Inferior parietal cortex (tissue), 1 donor: ENCODE data around the gene HEY2.

ENCODE experiments used
- DNase-seq: peaks from one replicate; pipeline ENCODE4 v3.0.0-alpha.2; 2016; ENCODE audit errors: extremely low spot score

The HEY2 gene

DNA sequence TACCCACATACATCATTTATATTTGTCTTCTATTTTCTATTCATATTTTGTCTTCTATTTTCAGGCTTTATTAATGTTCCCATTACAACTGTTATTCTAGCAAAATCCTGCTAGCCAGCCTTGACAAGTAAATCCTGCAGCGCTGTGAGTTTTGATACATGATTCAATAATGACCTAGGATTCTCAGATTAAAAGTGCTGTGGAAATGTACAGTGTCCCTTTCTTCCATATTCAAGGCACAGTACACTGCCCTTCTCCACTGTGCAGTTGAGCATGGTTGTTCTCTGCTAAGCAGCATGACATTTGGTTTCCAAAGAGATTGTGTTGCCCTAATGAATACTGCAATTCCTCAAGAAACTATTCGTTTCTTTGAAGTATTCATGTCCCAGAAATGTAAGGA lies 5.8 kb upstream of the HEY2 start:
- no peak for DNase-seq

DNA sequence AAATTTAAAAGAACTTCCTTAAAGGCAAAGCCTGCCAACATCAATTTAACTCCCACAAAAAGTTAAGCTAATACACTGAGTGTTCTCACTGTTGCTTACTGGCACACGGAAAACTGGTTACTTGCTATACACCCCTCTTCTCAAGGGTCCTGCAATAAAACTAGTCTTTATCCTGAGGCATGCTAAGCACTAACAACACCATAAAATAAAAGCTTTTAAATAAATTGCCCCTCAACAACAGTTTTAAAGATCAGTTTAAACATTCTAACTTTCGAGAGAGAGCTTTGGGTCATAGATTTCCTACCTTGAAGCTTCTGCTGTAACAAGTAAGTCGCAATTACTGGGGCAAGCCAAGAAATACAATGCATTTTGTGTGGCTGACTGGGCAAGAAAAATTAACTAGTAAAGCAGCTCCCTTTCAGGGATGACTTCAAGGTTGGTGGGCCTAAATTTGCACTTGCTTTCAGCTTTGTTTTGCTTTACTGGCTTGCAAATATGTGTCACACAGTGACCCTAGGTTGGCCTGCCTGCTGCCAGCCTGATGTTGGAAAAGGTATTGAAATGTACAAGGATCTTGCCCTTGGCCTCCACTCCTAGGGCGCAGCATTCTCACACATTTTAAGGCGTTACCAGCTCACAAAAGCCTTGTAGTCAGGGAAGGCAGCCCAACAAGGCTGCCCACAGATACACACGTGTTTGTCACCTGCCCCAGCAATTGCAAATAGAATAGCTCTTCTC lies 4.0 kb upstream of the HEY2 start:
- no peak for DNase-seq

DNA sequence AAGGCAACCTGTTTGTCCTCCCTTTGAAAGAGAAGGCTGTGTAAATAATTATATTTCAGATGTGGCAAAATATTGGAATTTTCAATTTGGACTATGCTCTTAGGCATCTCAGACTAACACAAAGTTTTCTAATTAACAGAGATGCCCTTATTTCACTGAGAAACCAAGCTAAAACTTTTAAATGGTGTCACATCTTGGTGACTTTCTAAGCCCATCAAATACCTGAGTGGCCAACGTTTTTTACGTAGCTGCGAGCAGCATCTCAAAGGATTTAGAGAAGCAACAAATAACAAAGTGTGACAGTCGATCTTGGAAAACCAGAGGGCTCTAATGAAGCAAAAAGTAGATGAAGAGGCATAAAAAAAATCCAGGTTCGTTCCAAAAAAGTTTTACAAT lies 3.4 kb upstream of the HEY2 start:
- DNase-seq: no peak

DNA sequence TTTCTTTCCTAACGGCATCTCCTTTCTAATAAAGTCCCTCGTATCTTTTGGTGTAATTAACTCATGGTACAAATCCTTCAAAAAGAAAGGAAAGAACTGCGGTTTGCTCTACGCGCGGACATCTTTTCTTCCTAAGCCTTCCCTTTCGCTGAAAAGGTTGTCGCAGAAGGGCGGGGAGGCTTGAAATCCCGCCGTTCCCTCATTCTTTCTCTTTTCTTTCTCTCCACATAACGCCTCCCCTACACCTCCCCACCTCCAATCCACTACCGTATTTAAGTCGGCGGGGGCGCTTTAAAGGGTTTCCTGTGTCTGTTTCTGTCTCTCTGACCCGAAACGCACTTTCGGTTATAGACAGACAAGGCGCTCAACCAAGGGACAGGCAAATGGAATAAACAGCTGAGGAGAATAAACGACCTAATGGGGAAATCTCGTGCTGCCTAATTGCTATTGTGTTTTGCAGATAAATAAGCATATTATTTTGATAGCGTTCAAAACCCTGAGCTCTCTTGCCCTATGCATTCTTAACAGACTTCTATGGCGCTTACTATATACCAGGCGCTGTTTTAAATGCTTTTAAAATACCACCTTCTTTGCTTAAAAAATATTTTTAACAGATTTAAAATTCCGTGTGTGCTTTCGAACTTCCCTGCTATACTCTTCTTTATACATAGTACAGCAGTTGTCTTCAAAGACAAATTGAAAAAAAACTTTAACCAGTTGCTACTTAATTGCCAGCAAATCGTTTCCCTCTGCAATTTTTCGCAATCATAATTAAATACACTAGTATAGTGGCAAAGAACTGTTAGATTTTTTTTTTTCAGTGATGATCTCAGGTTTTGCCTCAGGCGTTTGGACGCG lies 2.5 kb upstream of the HEY2 start:
- DNase-seq: peak; percentile 75

DNA sequence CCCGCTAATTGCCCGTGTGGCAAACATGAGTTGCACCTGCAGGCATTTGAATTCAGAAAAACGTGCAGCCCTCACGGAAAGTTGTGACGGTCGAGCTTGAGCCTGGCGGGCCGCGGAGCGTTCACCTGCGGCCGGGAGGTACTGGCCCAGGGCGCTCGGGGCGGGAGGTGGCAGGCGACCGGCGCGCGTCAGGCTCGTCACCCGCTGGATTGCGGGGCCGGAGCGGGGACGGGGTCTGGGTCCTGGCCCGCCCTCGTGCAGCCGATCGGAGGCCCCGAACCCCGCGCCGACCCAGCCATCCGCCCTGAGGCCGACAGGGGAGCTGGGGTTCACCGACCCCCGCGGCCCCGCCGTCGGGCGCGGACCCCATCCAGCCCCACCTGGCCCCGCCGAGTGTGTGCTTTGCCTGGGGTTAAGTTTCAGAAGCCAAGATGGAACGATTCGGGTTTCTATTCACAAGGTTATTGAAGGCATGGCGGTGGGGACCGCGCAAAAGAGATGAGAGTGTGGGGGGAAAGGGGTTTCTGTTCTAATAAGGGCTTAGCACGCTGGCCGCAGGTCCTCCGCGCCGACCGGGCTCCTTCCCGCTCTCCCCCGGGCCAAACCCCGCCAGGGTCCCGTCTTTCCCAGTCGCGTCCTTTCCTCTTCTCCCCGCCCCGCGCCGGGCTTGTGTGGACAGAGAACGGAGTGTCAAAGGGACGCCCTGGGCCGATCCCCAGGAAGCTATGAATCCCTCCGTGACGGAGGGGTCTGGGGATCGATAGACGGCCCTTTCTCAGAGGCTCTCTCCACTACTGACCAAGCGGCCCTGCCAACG lies 1.6 kb upstream of the HEY2 start:
- no peak for DNase-seq

DNA sequence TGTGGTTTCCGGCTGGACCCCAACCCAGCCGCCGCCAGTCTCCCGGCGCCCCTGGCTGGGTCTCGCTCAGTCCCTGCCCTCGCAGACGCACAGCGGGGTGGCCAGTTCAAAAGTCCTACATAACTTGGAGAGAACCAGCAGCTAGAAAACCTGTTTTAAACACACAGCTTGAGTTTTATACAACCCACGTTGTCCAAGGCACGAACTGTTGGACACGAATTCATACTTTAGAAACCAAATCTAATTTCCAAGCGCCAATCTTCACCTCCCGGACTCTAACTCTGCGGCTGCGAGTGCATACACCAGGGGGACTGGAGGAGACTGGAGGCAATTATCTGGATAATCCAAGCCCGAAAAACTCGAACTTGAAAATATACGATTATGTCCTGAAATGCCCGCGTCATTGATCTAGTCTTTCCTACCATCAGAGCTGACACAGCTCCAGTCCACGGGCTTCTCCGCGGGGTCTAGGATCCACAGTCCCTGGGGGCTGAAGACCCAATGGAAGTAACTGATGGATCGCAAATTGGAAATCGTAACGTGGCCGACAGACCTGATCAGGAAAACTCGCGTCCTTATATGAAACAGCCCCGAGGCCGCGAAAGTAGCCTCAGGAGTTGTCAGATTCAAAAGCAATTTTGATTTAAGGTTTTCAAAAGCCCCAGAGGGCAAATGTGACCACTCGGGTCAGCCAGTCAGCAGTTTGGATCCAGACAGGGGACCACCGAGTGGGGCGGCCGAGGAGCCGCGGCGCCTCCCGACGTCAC lies 843 bp upstream of the HEY2 start:
- peak; percentile 47 for DNase-seq

DNA sequence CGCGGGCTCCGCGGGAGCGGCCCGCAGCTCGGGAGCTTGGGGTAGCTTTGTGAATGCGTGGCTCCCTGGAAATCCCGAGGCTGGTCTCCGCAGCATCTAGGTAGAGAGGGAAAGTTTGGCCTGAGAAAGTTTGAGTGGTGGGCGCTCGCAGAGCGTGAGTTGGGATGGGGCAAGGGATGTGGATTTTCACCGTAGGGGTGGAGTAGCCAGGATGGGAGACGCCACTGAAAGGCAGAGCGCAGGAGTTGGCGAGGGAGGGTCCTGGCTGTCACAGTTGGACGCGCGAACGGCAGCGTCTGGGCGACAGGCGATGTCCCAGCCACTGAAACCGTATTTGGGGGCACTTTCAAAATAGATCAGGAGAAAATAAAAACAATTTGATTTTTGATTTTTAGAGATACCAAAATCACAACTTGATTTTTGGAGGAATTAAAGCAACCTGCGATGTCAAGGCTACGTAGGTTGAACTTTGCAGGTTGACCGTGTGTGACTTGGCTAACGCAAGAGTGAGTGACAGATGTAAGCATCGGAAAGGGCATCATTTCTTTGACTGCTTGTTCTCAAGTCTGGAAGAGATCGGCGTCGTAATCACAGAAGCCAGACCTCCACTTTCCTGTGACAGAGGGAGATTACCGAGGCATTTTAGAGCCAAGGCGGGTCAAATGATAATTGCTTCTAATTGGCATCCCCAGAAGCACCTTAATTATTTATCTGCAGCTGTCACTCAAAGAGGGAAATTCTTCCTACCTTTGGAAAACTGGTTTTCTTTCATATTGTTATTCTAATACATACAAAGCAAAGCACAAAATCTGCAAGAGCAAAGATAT lies 646 bp downstream of the HEY2 start:
- no peak for DNase-seq

DNA sequence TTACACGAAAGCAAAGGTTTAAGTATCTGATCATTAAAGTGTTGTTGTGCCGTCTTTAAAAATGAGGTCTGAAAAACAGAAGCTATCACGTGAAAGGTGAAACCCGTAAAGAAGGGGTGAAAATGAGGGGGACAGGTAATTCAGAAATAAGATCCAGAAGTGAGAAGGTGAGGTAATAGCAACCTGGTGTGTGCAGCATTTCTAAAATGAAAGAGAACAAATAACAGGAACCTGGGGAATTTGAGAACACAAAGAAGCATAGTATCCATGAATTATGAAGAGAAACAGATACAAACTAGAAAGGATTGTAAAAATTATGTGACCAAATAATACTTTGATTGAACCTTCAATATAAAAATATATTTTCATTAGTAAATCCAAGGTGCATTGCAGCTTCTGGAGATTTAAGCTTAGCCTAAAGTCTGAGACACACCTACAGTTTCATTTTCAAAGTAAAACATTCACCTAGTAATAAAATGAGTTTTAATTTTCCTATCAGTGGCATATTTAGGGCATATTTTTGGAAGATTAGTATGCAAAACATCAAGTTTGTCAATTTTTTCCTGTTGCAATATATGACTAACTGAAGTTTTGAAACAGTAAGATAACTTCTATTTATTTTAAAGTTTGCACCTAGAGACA lies 1.4 kb downstream of the HEY2 start:
- no peak for DNase-seq

DNA sequence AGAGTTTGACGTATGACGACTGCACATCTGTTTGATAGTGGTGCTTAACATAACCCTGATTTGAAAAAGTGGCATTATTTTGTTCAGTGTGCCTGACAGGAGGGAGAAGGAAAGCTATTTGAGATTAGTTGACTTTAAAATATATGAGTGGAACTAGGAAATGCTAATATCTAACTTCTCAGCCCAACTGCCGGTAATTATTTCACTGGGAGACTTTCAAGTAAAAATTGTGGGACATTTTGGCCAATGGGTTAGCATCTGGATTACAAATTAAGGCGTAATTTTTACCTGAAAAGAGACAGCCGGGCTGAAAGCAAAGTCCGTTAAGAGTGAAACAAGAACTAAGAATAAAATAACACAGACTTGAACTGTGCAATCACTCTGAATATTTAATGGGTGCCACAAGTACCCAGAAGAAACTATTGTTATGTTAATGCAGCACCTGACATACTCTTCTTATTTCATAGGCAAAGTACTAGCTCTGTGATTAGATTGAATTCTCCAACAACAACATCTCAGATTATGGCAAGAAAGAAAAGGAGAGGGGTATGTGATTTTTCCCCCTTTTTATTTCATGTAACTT lies 2.0 kb downstream of the HEY2 start:
- no peak for DNase-seq

DNA sequence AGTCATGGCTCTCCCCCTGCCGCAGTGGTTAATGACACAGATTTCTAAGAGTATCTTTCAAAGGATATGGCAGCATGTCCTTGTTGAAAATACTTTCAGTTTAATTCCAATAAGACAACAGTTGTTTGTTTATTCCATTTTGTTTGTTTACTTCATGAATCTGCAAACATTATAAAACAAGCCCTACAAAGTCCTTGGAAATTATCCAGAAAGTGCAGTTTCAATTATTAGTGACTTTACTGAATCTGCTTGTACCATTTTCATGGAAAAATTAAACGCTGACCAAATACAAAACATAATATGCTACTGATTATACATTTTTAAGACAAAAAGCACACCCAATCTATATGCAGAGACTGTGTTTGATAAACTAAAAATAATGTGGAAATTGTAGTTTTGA lies 3.3 kb downstream of the HEY2 start:
- no peak for DNase-seq

DNA sequence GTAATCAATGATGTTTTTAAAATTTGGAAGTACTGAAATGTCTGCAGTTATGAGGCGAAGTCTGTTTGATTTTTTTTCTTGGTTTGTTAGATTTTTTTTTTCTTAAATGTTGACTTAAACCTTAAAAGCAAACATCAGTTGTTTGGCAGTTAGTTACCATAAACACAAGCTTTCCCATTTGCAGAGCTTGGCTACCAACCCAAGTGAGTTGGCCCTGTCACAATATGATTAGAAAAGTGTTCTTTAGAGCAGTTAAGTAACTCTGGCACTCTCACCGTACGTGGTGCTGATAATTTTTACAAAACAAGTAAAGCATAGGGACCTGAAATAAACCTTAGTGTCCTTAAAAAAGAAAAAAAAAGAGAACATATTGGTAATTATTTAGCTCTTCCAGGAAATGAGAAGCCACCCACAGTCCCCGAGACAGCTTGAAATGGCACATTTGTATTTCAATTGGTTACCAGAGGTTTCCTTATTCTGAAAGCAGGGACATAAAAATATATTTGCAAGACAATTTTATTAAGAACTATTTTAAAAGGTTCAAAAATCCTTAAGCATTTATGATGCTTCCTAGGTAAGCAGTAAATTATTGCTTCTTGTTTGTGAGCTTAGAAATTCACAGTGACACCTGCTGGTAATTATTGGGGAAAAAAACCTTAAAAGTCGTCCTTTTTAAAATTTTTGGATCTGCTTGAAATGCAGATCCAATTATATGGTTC lies 3.9 kb downstream of the HEY2 start:
- peak; percentile 70 for DNase-seq

DNA sequence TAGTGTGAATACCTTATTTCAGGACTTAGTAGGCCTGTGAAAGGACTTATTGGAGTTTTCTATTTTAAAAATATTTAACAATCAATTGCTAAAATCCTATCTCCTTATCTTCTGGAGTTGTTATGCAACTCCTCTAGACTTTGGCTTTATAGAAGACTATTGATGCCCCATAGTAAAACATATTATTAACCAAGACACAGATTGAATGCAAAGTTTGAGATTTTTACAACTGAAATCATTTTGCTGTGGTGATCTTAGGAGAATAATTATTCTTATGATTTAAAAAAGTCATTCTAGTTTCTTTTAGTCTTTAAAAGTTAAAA lies 4.5 kb downstream of the HEY2 start:
- no peak for DNase-seq

DNA sequence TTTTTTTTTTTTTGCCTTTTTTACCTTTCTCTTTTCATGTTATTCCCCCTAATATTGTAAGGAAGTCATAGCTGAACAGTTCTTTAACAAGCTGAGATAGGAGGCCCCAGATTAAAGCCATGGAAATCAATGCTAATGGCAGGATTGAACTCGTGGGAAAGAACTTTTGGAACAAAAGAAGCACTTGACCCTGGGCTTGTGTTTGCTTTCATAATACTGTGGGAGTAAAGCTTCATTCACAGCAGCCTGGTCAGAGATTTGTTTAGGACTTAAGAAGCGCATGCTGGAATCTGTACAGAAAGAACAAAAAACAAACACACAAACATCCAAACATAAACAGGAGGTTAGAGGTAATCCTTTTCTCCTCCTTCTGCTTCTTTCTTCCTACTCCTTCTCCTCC lies 5.1 kb downstream of the HEY2 start:
- no peak for DNase-seq

DNA sequence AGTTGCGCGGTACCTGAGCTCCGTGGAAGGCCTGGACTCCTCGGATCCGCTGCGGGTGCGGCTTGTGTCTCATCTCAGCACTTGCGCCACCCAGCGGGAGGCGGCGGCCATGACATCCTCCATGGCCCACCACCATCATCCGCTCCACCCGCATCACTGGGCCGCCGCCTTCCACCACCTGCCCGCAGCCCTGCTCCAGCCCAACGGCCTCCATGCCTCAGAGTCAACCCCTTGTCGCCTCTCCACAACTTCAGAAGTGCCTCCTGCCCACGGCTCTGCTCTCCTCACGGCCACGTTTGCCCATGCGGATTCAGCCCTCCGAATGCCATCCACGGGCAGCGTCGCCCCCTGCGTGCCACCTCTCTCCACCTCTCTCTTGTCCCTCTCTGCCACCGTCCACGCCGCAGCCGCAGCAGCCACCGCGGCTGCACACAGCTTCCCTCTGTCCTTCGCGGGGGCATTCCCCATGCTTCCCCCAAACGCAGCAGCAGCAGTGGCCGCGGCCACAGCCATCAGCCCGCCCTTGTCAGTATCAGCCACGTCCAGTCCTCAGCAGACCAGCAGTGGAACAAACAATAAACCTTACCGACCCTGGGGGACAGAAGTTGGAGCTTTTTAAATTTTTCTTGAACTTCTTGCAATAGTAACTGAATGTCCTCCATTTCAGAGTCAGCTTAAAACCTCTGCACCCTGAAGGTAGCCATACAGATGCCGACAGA lies 9.9 kb downstream of the HEY2 start:
- DNase-seq: no peak

DNA sequence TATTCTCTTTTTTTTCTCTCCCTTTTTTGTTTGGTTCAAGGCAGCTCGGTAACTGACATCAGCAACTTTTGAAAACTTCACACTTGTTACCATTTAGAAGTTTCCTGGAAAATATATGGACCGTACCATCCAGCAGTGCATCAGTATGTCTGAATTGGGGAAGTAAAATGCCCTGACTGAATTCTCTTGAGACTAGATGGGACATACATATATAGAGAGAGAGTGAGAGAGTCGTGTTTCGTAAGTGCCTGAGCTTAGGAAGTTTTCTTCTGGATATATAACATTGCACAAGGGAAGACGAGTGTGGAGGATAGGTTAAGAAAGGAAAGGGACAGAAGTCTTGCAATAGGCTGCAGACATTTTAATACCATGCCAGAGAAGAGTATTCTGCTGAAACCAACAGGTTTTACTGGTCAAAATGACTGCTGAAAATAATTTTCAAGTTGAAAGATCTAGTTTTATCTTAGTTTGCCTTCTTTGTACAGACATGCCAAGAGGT lies 10.6 kb downstream of the HEY2 start:
- DNase-seq: no peak

DNA sequence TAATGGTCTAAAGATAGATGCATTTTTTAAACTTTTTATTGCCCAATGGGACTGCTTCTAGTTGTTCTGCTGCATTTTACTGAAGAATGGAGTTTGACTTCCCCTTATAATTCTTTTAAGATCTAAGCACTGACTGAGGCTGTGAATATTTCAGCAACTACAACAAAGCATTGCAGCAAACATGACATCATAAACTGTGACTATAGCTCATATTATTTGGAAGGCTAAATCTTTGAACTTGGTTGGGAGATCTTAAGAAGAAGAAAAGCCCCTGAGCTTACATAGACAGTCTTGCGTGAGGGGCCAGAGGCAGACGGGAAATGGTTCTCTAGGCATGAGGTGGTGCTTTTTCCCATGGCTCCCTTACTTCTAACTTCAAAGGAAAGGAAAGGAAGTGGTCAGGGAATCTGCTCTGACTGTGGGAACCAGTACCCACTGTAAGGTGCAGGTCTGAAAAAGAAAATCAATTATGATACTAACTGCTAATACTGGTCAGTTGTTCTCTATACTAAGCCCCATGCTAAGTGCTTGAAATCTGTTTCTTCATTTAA lies 14.8 kb downstream of the HEY2 start:
- DNase-seq: no peak

DNA sequence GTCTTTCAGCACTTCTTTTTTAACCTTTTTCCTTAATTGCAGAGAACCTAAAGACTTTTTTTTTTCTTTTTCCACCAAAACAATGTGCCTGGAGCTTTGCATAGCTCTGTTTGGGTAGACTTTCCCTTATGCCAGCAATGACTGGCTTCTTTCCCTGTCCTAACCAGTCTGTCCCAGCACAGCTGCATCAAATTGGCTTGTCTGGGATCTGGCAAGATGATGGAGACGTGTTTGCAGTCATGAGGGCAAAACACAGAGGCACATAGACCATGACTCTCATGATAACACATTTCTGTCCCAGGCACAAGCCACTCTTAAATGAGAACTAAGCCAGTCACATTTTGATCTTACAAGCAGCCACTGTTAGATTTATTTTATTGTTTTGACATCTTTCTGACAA lies 16.5 kb downstream of the HEY2 start:
- DNase-seq: no peak

DNA sequence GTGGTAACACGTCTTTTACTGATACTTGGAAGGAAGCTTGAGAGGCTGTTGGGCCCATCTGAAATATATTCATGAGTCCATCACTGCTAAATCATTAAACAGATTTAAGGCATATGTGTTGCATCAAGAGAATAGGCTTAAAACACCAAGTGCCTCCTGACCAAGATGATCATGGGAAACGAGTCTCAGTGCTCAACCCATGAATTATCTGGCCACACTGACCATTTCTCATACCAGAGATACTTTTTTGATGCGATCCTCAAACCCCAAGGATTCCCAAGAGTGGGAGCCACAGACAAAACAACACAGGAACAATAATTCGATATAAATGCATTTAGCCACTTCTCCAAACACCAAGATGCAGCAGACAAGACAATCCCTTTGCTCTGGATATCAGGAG lies 17.2 kb downstream of the HEY2 start:
- DNase-seq: no peak
